Measurements from ENCODE around the gene NEUROD1.
A peak's percentile ranks its signal among the peaks of the same experiment; 100 is the strongest.
"Not testable (repeated sequence)": the region's sequence is repeated elsewhere in the genome, so short reads cannot be mapped to it uniquely, and the experiment has no call there.

Gene NEUROD1

DNA sequence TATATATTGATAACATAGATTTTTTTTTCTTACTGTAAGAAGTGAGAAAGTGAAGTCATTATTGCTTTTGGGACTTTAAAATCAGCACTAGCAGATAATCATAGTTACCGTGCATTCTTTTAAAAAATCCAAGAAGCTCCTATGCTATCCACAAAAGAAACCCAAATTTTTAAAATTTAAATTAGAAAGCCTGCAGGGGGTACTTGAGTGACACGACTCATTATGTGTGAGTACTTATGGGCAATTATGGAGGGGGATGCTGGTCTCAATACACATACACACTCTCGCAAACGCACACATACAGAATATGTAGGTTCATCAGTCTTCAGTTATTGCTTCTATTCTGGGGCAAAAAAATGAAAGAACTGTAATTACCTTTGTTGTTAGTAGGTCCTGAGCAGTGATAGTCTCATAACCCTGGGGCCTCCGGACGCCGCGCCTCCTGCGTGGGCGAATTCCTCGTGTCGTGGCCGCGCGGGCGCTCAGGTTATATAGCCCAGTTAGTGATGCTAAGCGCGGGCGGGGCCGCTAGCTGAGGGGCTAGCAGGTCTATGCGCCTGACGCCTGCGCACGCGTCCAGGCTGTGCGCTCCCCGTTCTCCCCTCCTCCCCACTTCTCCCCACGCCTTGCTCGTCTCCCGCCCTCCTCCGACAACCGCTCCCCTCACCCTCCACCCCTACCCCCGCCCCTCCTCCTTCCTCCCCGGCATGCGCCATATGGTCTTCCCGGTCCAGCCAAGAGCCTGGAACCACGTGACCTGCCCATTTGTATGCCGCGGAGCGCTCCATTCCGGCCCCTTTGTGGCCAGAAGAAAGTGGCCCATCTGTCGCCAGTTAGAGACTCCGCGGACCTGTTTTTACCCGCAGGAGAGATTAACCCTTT, at the start of gene NEUROD1:
NEUROD1 (minus strand) TSS at position 463 of the 882 bp plus-strand sequence. CDS start 1,657 bp downstream, outside the sequence.
- DNase-seq: no peak

- DNase-seq: no peak
Observed at GRCh38 chr2:181725476-181725875, 45.2 kb upstream of the NEUROD1 start.

DNA sequence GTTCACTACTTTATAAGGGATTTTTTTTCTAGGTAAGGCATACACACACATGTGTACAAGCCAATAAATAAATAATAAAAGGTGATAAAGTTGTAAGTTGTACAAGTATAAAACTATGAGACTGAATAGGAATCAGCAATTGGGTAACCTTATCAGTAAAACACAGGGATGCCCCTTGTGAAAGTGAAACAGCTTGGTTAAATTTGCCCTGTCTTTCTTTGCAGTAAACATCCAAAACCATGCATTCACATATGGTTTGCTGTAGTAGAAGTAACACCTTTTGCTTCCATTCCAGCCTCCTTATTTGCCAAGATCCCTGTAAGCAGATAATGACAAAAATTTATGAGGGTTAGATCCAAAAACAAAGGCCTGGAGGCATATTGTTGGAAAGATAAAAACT, 44.3 kb upstream of the NEUROD1 start:
- no peak for DNase-seq

DNA sequence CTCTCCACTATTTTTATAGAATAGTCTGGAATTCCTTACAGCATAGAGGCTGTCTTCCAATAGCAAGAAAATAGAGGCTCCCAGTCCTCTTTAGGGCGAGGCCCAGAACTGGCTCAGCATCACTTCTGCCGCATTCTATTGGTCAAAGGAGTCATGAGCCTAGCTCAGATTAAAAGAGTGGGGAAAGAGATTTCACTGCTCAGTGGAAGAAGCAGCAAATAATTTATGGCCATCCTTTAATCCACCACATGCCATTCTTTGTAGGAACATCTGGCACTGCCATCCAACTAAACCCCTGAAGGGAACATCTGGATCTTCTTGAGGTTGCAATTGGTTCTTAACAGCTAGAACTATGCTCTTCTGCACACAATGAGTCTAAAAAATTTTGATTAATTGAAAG, 43.4 kb upstream of the NEUROD1 start:
- no peak for DNase-seq

DNA sequence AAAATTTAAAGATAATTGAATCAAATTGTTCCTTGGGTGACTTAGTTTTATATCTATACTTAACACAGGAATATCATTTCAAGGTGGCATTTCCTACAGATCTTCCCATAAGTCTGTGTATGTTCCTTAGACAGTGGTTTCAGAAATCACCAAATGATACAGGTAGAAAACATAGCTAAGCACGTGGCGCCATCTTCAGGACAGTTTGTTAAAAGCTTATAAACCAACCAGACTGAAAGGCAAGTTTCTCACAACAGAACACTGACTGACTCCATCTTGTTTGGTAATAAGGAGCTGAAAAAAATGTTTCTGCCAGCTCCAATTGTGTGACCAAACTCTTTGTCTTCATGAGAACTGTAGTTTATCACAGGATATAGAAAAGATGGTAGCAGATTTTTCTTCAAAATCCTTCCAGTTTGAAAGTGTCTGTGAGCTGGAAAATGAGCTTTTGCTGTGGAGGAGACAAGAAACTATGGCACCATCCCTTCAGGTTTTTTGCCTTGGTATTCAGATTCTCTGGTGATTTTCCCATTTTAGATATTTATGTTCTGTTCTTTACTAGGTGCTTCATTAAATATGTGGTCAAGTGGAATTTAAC, 34.8 kb upstream of the NEUROD1 start:
- DNase-seq: peak; percentile 2 to 55

DNA sequence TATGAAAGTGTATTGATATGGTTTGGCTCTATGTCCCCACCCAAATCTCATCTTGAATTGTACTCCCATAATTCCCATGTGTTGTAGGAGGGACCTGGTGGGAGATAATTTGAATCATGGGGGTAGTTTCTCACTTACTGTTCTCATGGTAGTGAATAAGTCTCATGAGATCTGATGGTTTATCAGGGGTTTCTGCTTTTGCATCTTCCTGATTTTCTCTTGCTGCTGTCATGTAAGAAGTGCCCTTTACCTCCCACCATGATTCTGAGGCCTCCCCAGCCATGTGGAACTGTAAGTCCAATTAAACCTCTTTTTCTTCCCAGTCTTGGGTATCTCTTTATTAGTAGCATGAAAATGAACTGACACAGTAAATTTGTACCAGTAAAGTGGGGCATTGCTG, 30.7 kb upstream of the NEUROD1 start:
- DNase-seq: not testable (repeated sequence)

GRCh38 chr2:181702519-181702918, 22.2 kb upstream of the NEUROD1 start:
- DNase-seq: not testable (repeated sequence)

- DNase-seq: no peak
Observed at GRCh38 chr2:181698223-181698622, 17.9 kb upstream of the NEUROD1 start.

- DNase-seq: peak in 1 of 2 donors; percentile 30
Observed at GRCh38 chr2:181697571-181697970, 17.3 kb upstream of the NEUROD1 start.

DNA sequence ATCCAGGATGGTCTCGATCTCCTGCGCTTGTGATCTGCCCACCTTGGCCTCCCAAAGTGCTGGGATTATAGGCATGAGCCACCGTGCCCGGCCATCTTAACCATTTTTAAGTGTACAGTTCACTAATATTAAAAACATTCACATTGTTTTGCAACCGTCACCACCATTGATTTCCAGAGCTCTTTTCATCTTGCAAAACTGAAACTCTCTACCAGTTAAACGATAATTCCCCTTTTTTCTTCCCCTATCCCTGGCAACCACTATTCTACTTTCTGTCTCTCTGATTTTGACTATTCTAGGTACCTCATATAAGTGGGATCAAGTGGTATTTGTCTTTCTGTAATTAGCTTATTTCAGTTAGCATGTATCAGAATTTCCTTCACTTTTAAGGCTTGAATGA, 16.8 kb upstream of the NEUROD1 start:
- DNase-seq: no peak

- DNase-seq: no peak
Observed at GRCh38 chr2:181694271-181694670, 14.0 kb upstream of the NEUROD1 start.

- DNase-seq: no peak
Observed at GRCh38 chr2:181690860-181691259, 10.5 kb upstream of the NEUROD1 start.

DNA sequence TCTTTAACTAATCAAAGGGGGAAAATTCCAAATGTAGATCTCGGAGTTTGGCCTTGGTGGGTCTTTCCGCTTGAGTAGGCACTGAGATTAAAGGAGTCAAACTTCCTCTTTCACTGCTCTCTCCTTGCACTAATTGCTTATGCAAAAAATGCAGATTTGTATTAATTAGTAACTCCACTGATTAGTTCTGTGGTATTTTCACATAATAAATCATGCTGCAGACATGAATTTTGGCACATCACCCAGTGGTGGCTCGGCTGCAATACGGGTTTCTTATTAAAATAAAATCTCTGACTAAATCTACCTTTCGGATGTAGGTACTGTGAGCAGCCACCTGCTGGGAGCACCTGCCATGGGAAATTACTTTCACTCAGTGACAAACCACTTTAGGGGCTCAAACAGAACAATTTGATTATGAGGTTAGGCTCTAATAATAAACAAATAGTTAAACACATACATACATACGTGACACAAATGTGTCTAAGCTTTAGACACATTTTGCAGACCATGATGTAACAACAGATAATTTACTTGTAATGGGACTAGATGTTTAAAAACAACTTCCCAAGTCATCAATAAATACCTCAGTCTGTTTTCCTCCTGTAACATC, 6.4 kb upstream of the NEUROD1 start:
- no peak for DNase-seq

GRCh38 chr2:181685150-181685688, 4.9 kb upstream of the NEUROD1 start:
- DNase-seq: no peak

- DNase-seq: no peak
Observed at GRCh38 chr2:181684454-181685149, 4.3 kb upstream of the NEUROD1 start.

DNA sequence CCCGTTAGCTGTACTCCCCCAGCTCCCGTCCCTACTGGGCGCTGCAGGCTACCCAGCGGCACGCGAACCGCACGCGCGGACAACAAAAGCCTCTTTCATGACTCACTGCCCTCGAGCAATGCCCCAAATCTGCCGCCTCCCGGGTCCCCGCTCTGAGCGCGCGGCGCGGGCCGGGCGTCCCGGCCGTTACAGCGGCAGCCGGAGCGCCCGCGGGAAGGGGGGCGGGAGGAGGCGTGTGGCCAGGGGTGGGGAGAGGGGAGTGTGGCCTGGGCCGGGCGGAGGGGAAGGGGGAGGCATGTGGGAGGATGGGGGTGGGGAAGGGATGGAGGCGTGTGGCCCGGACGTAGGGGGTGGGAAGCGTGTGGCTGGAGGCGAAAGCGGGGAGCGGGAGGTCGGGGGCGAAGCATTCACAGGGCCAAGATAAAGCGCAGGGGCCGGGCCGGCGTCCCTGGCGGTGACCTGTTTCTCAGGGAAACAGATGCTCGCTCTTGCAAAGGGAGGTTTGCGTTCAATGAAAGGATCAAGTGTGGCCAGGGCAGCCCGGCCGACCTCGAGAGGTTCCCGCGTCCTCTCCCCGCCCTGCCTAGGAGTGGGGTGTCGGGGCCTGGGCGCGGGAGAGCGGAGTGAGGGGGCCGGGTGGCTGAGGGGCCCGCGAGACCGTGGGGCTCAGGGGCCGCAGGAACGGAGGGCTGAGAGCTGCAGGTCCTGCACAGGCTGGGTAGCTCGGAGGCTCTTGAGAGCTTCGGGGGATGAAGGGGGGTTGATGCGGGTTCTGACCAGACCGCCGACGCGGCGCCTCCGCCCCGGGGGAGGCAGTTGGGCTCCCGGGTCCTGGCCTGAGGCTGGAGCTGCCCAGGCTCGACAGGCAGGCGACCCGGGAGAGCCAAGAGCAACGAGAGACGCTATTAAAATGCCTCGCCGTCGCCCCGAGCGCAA, 3.5 kb upstream of the NEUROD1 start:
- DNase-seq: no peak

- no peak for DNase-seq
Observed at GRCh38 chr2:181682795-181683517, 2.6 kb upstream of the NEUROD1 start.

- no peak for DNase-seq
Observed at GRCh38 chr2:181682026-181682789, 1.9 kb upstream of the NEUROD1 start.

GRCh38 chr2:181680937-181681811, 857 bp upstream of the NEUROD1 start:
- no peak for DNase-seq
